T-helper 22 cell (primary cell): Measurements from ENCODE around the gene TXK.
"Not testable (repeated sequence)": the region's sequence is repeated elsewhere in the genome, so short reads cannot be mapped to it uniquely, and the experiment has no call there.

Experiments used
- DNase-seq: peaks from one replicate; pipeline ENCODE4 v3.0.0-alpha.2; 2020; ENCODE audit warnings: low read depth

The TXK gene

GRCh38 chr4:48134081-48134480 lies at the start of gene TXK:
Gene TXK, minus strand, starts transcription at chr4:48134250. Its CDS starts 80 bp downstream, at chr4:48134170.
- DNase-seq = no peak

GRCh38 chr4:48180234-48180633 lies 46.2 kb upstream of the TXK start:
- no peak for DNase-seq

- DNase-seq = no peak
These were observed 44.9 kb upstream of the TXK start for GRCh38 chr4:48178931-48179330.

GRCh38 chr4:48175806-48176205 lies 41.8 kb upstream of the TXK start:
- no peak for DNase-seq

GRCh38 chr4:48175328-48175727 lies 41.3 kb upstream of the TXK start:
- no peak for DNase-seq

- no peak for DNase-seq
These were observed 39.3 kb upstream of the TXK start for GRCh38 chr4:48173056-48173991.

GRCh38 chr4:48172651-48173050 lies 38.6 kb upstream of the TXK start:
- DNase-seq = no peak

- DNase-seq = no peak
These were observed 35.6 kb upstream of the TXK start for GRCh38 chr4:48169636-48170035.

GRCh38 chr4:48167538-48168263 lies 33.7 kb upstream of the TXK start:
- DNase-seq = no peak

- DNase-seq = not testable (repeated sequence)
These were observed 30.5 kb upstream of the TXK start for GRCh38 chr4:48164561-48164960.

GRCh38 chr4:48163746-48164145 lies 29.7 kb upstream of the TXK start:
- DNase-seq = no peak

- DNase-seq = no peak
These were observed 28.1 kb upstream of the TXK start for GRCh38 chr4:48162162-48162561.

- no peak for DNase-seq
These were observed 23.2 kb upstream of the TXK start for GRCh38 chr4:48157271-48157670.

GRCh38 chr4:48156423-48156822 lies 22.4 kb upstream of the TXK start:
- DNase-seq = no peak

GRCh38 chr4:48153791-48154550 lies 19.9 kb upstream of the TXK start:
- no peak for DNase-seq

- no peak for DNase-seq
These were observed 18.2 kb upstream of the TXK start for GRCh38 chr4:48152259-48152658.

- DNase-seq = no peak
These were observed 15.8 kb upstream of the TXK start for GRCh38 chr4:48149827-48150370.

GRCh38 chr4:48147621-48148020 lies 13.6 kb upstream of the TXK start:
- no peak for DNase-seq

- no peak for DNase-seq
These were observed 7.0 kb upstream of the TXK start for GRCh38 chr4:48141048-48141447.

- no peak for DNase-seq
These were observed 5.6 kb upstream of the TXK start for GRCh38 chr4:48139691-48140090.

GRCh38 chr4:48138936-48139335 lies 4.9 kb upstream of the TXK start:
- no peak for DNase-seq

- no peak for DNase-seq
These were observed 4.5 kb upstream of the TXK start for GRCh38 chr4:48138511-48138910.
